K562 (cell line): ENCODE data around the gene AFDN. TPM values are rescaled to one million over a fixed set of nuclear protein-coding genes. Genes with fewer than 3 reads are reported as not detected.

Experiments used
- ATAC-seq: fragments of 200-7000 bp; cut with Tn5 transposase; 3 replicates; pipeline ENCODE4 v1.9.1; 2020; ENCODE audit warnings: moderate library complexity
- BruUV-seq: library from RNA; stranded (reverse); fragments of 400-500 nt; replicated peaks from 2 replicates; lab custom pipeline; 2021; lab: Mats Ljungman, UMichigan
- CTCF ChIA-PET: fragments of 300-600 bp; formaldehyde crosslinking; extraction: SDS; loops from one replicate; lab custom pipeline; 2021; ENCODE audit warnings: low intra/inter-chr PET ratio; lab: Yijun Ruan, JAX
- POLR2A ChIA-PET: fragments of 300-600, 350-650 bp; sonication (Branson Sonifier 250); formaldehyde crosslinking; extraction: SDS; loops from one replicate; lab custom pipeline; 2021; ENCODE audit warnings: antibody characterized with exemption, inconsistent platforms; lab: Yijun Ruan, JAX
- DNase-seq, 4 experiments: peaks; one replicate each; pipeline versions ENCODE4 v3.0.0 to v3.0.0-alpha.2; 2011 to 2018; ENCODE audit warnings: low spot score in 3 of 4, mixed read lengths in 3 of 4; ENCODE audit errors: extremely low read depth in 1 of 4
- FAIRE-seq: peaks from 2 replicates; lab custom pipeline; 2011; peaks lifted over from hg19 to GRCh38; lab: Jason Lieb, UNC
- H2AFZ ChIP-seq: 2 replicates; pipeline ENCODE4 v1.6.0; 2011; ENCODE audit warnings: low read depth, low read length, control low read depth, inconsistent platforms
- H3K27ac ChIP-seq: fragments of 200-600 bp; 3 replicates; pipeline ENCODE4 v1.8.0; 2011; ENCODE audit warnings: low read depth, mild to moderate bottlenecking, control low read depth, inconsistent platforms, low read length, moderate library complexity, mixed read lengths; ENCODE audit errors: extremely low read depth
- H3K27me3 ChIP-seq, 2 experiments: fragments of 300-600 bp in 1 of 2; 2 replicates in 1 of 2; 3 replicates in 1 of 2; pipeline versions ENCODE4 v1.6.0 to v1.8.0; 2011; ENCODE audit warnings: inconsistent platforms in 2 of 2, low read length in 2 of 2, mild to moderate bottlenecking in 1 of 2, mixed read lengths in 1 of 2, moderate library complexity in 1 of 2; ENCODE audit not compliant: control insufficient read depth in 2 of 2, insufficient read depth in 2 of 2
- H3K36me3 ChIP-seq: fragments of 300-600 bp; 3 replicates; pipeline ENCODE4 v1.8.0; 2011; ENCODE audit warnings: mild to moderate bottlenecking, low read length, inconsistent platforms; ENCODE audit not compliant: control insufficient read depth, insufficient read depth
- H3K4me1 ChIP-seq, 2 experiments: fragments of 200-600 bp in 1 of 2; replicated peaks in 1 of 2; 2 replicates in 1 of 2; 3 replicates in 1 of 2; pipeline versions ENCODE4 v1.5.1 to v1.8.0; 2011; ENCODE audit warnings: inconsistent platforms in 2 of 2, low read length in 2 of 2, mild to moderate bottlenecking in 1 of 2, mixed read lengths in 1 of 2, moderate library complexity in 1 of 2; ENCODE audit not compliant: control insufficient read depth in 2 of 2, insufficient read depth in 2 of 2
- H3K4me2 ChIP-seq: 2 replicates; pipeline ENCODE4 v1.6.1; 2011; ENCODE audit warnings: low read length, control low read depth, inconsistent platforms, mixed read lengths; ENCODE audit not compliant: insufficient read depth
- H3K4me3 ChIP-seq: fragments of 200-600 bp; sonication (generic), shearing (Covaris generic); 2 replicates; pipeline ENCODE4 v1.5.1; 2016; ENCODE audit warnings: control low read depth, inconsistent platforms
- H3K79me2 ChIP-seq: fragments of 200-600 bp; 3 replicates; pipeline ENCODE4 v1.8.0; 2011; ENCODE audit warnings: low read length, inconsistent platforms; ENCODE audit not compliant: control insufficient read depth, insufficient read depth
- H3K9ac ChIP-seq, 2 experiments: 2 replicates each; pipeline versions ENCODE4 v1.6.0 to v1.6.1; 2011; ENCODE audit warnings: low read depth in 2 of 2, low read length in 2 of 2, control low read depth in 1 of 2, inconsistent platforms in 1 of 2, mild to moderate bottlenecking in 1 of 2, mixed read lengths in 1 of 2; ENCODE audit not compliant: insufficient read depth in 1 of 2
- H3K9me1 ChIP-seq: one replicate; pipeline ENCODE4 v1.6.0; 2011; ENCODE audit warnings: inconsistent platforms, mild to moderate bottlenecking, low read length, moderate library complexity; ENCODE audit not compliant: control insufficient read depth, insufficient read depth
- H3K9me3 ChIP-seq: replicated peaks from 2 replicates; pipeline ENCODE4 v1.5.1; 2011; ENCODE audit warnings: low read depth, low read length, inconsistent platforms; ENCODE audit not compliant: control insufficient read depth, insufficient read depth
- H4K20me1 ChIP-seq: replicated peaks from 2 replicates; pipeline ENCODE4 v1.6.1; 2011; ENCODE audit warnings: low read length, inconsistent platforms, mixed read lengths; ENCODE audit not compliant: control insufficient read depth, insufficient read depth
- DPF2 ChIP-seq: fragments of 450-650 bp; IDR thresholded peaks from 2 replicates; pipeline ENCODE4 v1.6.1; 2016
- MNT ChIP-seq, 2 experiments: fragments of 450-650 bp; conservative IDR thresholded peaks; 2 replicates each; pipeline ENCODE4 v1.6.1; 2017; ENCODE audit warnings: mild to moderate bottlenecking in 2 of 2, moderate library complexity in 2 of 2
- ZNF134 ChIP-seq: fragments of 250-450 bp; sonication (Bioruptor Pico); conservative IDR thresholded peaks from 2 replicates; pipeline ENCODE4 v1.4.0; 2020
- WGBS: fragments of 100-300 bp; shearing (Covaris generic); methylation state at CpG from one replicate; pipeline ENCODE4 v1.1.6; 2016; ENCODE audit warnings: low coverage, mixed read lengths; ENCODE audit not compliant: insufficient coverage; ENCODE audit errors: missing lambda C conversion rate; 5-methylcytosine and 5-hydroxymethylcytosine counted together
- in situ Hi-C: fragments of 300-500 bp; cut with MboI; formaldehyde crosslinking; loops from 4 replicates; pipeline ENCODE4 v1.15.0; 2018; ENCODE audit warnings: inconsistent platforms, mixed read lengths
- intact Hi-C: fragments of 100-400 bp; cut with micrococcal nuclease; formaldehyde crosslinking; loops from 2 replicates; pipeline ENCODE4 v1.14.2; 2022
- polyA plus RNA-seq, 8 experiments: library from polyadenylated mRNA; depleted of rRNA in 4 of 8; stranded (reverse) in 5 of 8; unstranded in 3 of 8; fragments of >200 nt; fragmentation: Nextera tagmentation in 2 of 8; fragmentation: Illumina TruSeq in 1 of 8; extraction: Ambion mirVana in 2 of 8; extraction: Trizol in 1 of 8; gene quantifications; 2 replicates each; pipeline versions ENCODE4 v1.2.1 to v1.2.3, GENCODE V29; 2011 to 2014; ENCODE audit warnings: inconsistent platforms in 1 of 8, missing spikeins in 1 of 8
- total RNA-seq, 7 experiments: library from RNA; depleted of rRNA in 6 of 7; stranded (reverse); fragments of >200 nt in 6 of 7; fragmentation: Illumina TruSeq in 2 of 7; extraction: Trizol in 2 of 7; gene quantifications; 2 replicates each; pipeline versions ENCODE4 v1.2.1 to v1.2.3, GENCODE V29; 2011 to 2021; ENCODE audit warnings: low replicate concordance in 1 of 7
- TF ChIP-seq, protein P1 (sequence below): fragments of 450-650 bp; formaldehyde crosslinking; IDR thresholded peaks from 2 replicates; pipeline ENCODE4 v1.4.0; 2022; ENCODE audit warnings: missing genetic modification characterization
- TF ChIP-seq, protein P2 (sequence below): sonication (generic); formaldehyde crosslinking; IDR thresholded peaks from 2 replicates; pipeline ENCODE4 v1.8.1; 2023; ENCODE audit warnings: missing genetic modification reagents, mild to moderate bottlenecking, borderline replicate concordance
- TF ChIP-seq, protein P3 (sequence below): fragments of 450-650 bp; formaldehyde crosslinking; IDR thresholded peaks from 2 replicates; pipeline ENCODE4 v1.4.0; 2022; ENCODE audit warnings: missing genetic modification characterization

AFDN gene
- total and polyA plus RNA-seq, 9 of the 15 experiments (the other 6 are each of a cell fraction or from before 2014, with no cell fraction given), result 7.2 to 129 (median 105) TPM

- Histone ChIP-seq H2AFZ (no peak overlapping the region), H3K9ac (peak overlapping the region in 1 of 2 experiments; percentile 40; a peak in 2 of 4 replicates), H3K36me3 (no peaks in the 10 kb centered on the region), H3K4me3 (no peak overlapping the region), H3K9me1 (no peaks in the 10 kb centered on the region), H3K27ac (peak overlapping the region; percentile 60; the same call in 2 of the 3 replicates), H3K79me2 (peaks cover 100% of the 10 kb centered on the region), H3K27me3 (no peaks in the 10 kb centered on the region), H3K9me3 (no peaks in the 10 kb centered on the region), H3K4me1 (peaks cover 12 to 87% of the 10 kb centered on the region in 2 experiments), H3K4me2 (peak overlapping the region; percentile 71), H4K20me1 (peaks cover 9% of the 10 kb centered on the region; the same call in 1 of the 2 replicates)
- FAIRE-seq (peak; percentile 29), DNase-seq (no peak), ATAC-seq (peak; percentile 13)
- BruUV-seq, result no TSS peak
- in situ Hi-C loops, result no loop called here
- WGBS, result 6% methylated on average over 4 of the region's 4 CpGs
- ChIA-PET CTCF (no interaction called here), POLR2A (interaction anchor here (0.7 to 1.1 kb wide), 3 partner anchors 10 to 56 kb away, joined by 3 read pairs; no protein-coding TSS in a partner anchor)
- intact Hi-C loops, result no loop called here
- peak; percentile 60; the same call in 1 of the 2 replicates for TF ChIP-seq DPF2
- TF ChIP-seq MNT (conservative IDR thresholded peaks at IDR 0.05), result peak in 1 of 2 experiments; percentile 34; a peak in 1 of 4 replicates
- no peak for TF ChIP-seq ZNF134
- TF ChIP-seq, protein P1, sequence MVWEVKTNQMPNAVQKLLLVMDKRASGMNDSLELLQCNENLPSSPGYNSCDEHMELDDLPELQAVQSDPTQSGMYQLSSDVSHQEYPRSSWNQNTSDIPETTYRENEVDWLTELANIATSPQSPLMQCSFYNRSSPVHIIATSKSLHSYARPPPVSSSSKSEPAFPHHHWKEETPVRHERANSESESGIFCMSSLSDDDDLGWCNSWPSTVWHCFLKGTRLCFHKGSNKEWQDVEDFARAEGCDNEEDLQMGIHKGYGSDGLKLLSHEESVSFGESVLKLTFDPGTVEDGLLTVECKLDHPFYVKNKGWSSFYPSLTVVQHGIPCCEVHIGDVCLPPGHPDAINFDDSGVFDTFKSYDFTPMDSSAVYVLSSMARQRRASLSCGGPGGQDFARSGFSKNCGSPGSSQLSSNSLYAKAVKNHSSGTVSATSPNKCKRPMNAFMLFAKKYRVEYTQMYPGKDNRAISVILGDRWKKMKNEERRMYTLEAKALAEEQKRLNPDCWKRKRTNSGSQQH (CRISPR knock-in tag), result peak; percentile 24; the same call in 1 of the 2 replicates
- TF ChIP-seq, protein P2, sequence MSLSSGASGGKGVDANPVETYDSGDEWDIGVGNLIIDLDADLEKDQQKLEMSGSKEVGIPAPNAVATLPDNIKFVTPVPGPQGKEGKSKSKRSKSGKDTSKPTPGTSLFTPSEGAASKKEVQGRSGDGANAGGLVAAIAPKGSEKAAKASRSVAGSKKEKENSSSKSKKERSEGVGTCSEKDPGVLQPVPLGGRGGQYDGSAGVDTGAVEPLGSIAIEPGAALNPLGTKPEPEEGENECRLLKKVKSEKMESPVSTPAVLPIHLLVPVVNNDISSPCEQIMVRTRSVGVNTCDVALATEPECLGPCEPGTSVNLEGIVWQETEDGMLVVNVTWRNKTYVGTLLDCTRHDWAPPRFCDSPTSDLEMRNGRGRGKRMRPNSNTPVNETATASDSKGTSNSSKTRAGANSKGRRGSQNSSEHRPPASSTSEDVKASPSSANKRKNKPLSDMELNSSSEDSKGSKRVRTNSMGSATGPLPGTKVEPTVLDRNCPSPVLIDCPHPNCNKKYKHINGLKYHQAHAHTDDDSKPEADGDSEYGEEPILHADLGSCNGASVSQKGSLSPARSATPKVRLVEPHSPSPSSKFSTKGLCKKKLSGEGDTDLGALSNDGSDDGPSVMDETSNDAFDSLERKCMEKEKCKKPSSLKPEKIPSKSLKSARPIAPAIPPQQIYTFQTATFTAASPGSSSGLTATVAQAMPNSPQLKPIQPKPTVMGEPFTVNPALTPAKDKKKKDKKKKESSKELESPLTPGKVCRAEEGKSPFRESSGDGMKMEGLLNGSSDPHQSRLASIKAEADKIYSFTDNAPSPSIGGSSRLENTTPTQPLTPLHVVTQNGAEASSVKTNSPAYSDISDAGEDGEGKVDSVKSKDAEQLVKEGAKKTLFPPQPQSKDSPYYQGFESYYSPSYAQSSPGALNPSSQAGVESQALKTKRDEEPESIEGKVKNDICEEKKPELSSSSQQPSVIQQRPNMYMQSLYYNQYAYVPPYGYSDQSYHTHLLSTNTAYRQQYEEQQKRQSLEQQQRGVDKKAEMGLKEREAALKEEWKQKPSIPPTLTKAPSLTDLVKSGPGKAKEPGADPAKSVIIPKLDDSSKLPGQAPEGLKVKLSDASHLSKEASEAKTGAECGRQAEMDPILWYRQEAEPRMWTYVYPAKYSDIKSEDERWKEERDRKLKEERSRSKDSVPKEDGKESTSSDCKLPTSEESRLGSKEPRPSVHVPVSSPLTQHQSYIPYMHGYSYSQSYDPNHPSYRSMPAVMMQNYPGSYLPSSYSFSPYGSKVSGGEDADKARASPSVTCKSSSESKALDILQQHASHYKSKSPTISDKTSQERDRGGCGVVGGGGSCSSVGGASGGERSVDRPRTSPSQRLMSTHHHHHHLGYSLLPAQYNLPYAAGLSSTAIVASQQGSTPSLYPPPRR (CRISPR knock-in tag), result no peak
- TF ChIP-seq, protein P3, sequence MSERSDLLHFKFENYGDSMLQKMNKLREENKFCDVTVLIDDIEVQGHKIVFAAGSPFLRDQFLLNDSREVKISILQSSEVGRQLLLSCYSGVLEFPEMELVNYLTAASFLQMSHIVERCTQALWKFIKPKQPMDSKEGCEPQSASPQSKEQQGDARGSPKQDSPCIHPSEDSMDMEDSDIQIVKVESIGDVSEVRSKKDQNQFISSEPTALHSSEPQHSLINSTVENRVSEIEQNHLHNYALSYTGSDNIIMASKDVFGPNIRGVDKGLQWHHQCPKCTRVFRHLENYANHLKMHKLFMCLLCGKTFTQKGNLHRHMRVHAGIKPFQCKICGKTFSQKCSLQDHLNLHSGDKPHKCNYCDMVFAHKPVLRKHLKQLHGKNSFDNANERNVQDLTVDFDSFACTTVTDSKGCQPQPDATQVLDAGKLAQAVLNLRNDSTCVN, result no peak
Observed at GRCh38 chr6:167849846-167850459, 23.2 kb downstream of the AFDN start.
